Ovary (tissue), 3 donors: ENCODE measurements around the gene PTGER1.

Source experiments
- CTCF ChIP-seq, 3 donors: fragments of 450-650 bp in 2 of 3; fragments of 200-600 bp in 1 of 3; IDR thresholded peaks; one replicate each; pipeline versions ENCODE4 v1.5.1 to v1.8.0; 2016 to 2022; ENCODE audit warnings: antibody characterized with exemption in 3 of 3, mild to moderate bottlenecking in 1 of 3
- EP300 ChIP-seq: sonication (generic); formaldehyde crosslinking; IDR thresholded peaks from one replicate; pipeline ENCODE4 v1.6.1; 2017; ENCODE audit warnings: antibody characterized with exemption
- POLR2A ChIP-seq: fragments of 450-650 bp; IDR thresholded peaks from one replicate; pipeline ENCODE4 v1.6.1; 2017; ENCODE audit warnings: antibody characterized with exemption, mild to moderate bottlenecking, moderate library complexity
- donor health status: DM: no; HTN: no; CAD: no.

- no peak for TF ChIP-seq POLR2A
- TF ChIP-seq CTCF (IDR thresholded peaks at IDR 0.05), result no peak
- TF ChIP-seq EP300, result no peak
Observed at GRCh38 chr19:14517446-14517839, 42.3 kb upstream of the PTGER1 start.
